BE2C (cell line): ENCODE data around the gene ULK4.

Source experiments
- DNase-seq: peaks from one replicate; pipeline ENCODE4 v3.0.0-alpha.2; 2020
- H3K27me3 ChIP-seq: fragments of 250-450 bp; sonication (Bioruptor Pico); 2 replicates; pipeline ENCODE4 v1.5.1; 2020; ENCODE audit warnings: mild to moderate bottlenecking
- H3K36me3 ChIP-seq: fragments of 250-450 bp; sonication (Bioruptor Pico); 2 replicates; pipeline ENCODE4 v1.5.1; 2020; ENCODE audit warnings: mild to moderate bottlenecking
- H3K4me1 ChIP-seq: fragments of 250-450 bp; sonication (Bioruptor Pico); 2 replicates; pipeline ENCODE4 v1.5.1; 2020
- H3K4me3 ChIP-seq: 2 replicates; pipeline ENCODE4 v1.5.1; 2011; ENCODE audit warnings: low read depth, low read length
- H3K9me3 ChIP-seq: fragments of 250-450 bp; sonication (Bioruptor Pico); 2 replicates; pipeline ENCODE4 v1.5.1; 2020
- TF ChIP-seq, protein P1 (sequence below): IDR thresholded peaks from 2 replicates; pipeline ENCODE4 v1.5.1; 2012; ENCODE audit warnings: mild to moderate bottlenecking, low read depth, low read length

ULK4 gene

DNA sequence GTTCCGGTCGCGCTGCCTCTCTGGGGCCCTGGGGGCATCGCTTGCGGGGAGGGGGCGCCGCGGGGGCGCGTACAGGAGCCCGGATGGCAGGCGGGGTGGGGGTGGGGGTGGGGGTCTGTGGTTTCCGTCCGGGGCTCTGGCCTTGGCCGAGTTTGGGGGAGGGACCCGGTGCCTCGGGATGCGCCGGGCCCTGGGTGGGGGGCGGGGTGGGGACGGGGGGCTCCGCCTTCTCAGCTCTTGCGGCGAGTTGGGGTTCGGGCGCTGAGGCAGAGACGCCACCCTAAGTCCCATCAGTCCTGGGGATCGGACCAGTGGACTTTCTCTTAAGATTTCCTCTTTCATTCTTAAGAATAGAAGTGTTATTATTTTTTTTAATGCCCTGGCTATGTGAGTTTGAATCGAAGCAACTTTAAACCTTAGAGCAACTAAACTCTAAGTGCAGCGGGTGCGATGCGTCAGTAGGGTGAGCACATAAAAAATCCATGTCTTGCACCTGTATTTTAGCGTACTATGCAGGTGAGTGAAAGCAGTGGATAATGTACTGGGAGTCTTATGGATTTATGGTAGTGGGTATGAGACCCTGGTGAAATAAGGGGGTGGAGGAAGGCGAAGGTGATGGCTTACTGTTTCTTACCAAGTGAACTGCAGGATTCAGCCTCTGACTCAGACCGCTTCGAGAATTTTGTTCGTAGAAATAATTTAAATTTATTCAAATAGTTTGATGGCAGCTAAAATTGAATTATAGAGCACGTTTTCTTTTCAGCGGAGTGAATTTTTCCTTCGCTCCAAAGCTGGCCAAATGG, 761.8 kb downstream of the ULK4 start:
- TF ChIP-seq, protein P1, sequence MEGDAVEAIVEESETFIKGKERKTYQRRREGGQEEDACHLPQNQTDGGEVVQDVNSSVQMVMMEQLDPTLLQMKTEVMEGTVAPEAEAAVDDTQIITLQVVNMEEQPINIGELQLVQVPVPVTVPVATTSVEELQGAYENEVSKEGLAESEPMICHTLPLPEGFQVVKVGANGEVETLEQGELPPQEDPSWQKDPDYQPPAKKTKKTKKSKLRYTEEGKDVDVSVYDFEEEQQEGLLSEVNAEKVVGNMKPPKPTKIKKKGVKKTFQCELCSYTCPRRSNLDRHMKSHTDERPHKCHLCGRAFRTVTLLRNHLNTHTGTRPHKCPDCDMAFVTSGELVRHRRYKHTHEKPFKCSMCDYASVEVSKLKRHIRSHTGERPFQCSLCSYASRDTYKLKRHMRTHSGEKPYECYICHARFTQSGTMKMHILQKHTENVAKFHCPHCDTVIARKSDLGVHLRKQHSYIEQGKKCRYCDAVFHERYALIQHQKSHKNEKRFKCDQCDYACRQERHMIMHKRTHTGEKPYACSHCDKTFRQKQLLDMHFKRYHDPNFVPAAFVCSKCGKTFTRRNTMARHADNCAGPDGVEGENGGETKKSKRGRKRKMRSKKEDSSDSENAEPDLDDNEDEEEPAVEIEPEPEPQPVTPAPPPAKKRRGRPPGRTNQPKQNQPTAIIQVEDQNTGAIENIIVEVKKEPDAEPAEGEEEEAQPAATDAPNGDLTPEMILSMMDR = no peak
- Histone ChIP-seq H3K4me3 (peak overlapping the region; percentile 73), H3K27me3 (no peaks in the 10 kb centered on the region), H3K9me3 (no peaks in the 10 kb centered on the region), H3K36me3 (no peaks in the 10 kb centered on the region), H3K4me1 (no peaks in the 10 kb centered on the region)
- DNase-seq = no peak

- Histone ChIP-seq H3K27me3 (no peaks in the 10 kb centered on the region), H3K36me3 (no peaks in the 10 kb centered on the region), H3K4me1 (no peaks in the 10 kb centered on the region), H3K9me3 (no peaks in the 10 kb centered on the region), H3K4me3 (peak within 1 kb of the TSS; percentile 73)
- DNase-seq = peak; percentile 79
- TF ChIP-seq, protein P1 = no peak
Observed at GRCh38 chr3:41198950-41199865, 762.7 kb downstream of the ULK4 start, which contains the start of gene CTNNB1. Gene CTNNB1 (plus strand): TSS chr3:41199505. CDS start chr3:41224069, 24,564 bp downstream.

DNA sequence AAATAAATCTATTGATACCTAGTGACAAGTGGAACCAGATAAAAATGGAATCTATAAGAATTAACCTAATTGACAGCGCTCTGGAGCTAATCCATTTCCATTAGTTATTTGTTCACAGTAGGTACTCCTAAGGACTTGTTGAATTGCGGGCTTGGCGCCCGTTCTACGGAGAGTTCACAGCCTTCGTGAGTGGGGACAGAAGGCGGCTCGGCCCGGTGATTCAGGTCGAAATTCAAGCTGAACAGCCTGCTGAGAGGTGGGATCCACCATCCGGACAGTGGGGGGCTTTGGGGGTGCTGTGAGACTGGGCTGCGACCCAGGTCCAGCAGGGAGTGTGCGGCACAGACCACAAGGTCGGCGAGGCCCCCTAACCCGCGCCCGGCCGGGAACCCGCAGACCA, 763.4 kb downstream of the ULK4 start:
- no peaks in the 10 kb centered on the region for H3K36me3 ChIP-seq
- DNase-seq = peak; percentile 14
- H3K4me1 ChIP-seq = no peaks in the 10 kb centered on the region
- TF ChIP-seq, protein P1 = no peak
- H3K9me3 ChIP-seq = no peaks in the 10 kb centered on the region
- H3K4me3 ChIP-seq = peak overlapping the region; percentile 73
- H3K27me3 ChIP-seq = no peaks in the 10 kb centered on the region

DNA sequence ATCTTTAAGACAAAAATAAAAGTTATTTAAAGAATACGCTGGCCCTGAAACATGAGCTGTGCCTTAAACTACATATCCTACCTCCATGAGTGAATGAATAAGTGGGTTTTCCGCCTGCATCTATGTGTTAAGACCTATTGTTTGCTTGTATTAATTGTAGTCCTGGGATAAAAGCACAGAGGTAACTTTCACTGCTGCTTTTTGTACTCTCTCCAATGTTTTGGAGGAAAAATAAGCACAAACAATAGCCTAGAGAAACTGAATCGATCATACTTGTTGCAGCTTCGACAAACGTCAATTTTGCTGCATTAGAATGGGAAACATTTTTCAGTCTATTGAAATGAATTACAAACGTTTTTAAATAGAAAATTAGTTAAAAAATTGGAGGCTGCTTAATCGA, 763.9 kb downstream of the ULK4 start:
- Histone ChIP-seq H3K4me1 (no peaks in the 10 kb centered on the region), H3K36me3 (no peaks in the 10 kb centered on the region), H3K4me3 (no peak overlapping the region), H3K27me3 (no peaks in the 10 kb centered on the region), H3K9me3 (no peaks in the 10 kb centered on the region)
- TF ChIP-seq, protein P1 = no peak
- DNase-seq = no peak
